ENCODE data around the gene ASB8.

ASB8 gene, protein sequence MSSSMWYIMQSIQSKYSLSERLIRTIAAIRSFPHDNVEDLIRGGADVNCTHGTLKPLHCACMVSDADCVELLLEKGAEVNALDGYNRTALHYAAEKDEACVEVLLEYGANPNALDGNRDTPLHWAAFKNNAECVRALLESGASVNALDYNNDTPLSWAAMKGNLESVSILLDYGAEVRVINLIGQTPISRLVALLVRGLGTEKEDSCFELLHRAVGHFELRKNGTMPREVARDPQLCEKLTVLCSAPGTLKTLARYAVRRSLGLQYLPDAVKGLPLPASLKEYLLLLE

DNA sequence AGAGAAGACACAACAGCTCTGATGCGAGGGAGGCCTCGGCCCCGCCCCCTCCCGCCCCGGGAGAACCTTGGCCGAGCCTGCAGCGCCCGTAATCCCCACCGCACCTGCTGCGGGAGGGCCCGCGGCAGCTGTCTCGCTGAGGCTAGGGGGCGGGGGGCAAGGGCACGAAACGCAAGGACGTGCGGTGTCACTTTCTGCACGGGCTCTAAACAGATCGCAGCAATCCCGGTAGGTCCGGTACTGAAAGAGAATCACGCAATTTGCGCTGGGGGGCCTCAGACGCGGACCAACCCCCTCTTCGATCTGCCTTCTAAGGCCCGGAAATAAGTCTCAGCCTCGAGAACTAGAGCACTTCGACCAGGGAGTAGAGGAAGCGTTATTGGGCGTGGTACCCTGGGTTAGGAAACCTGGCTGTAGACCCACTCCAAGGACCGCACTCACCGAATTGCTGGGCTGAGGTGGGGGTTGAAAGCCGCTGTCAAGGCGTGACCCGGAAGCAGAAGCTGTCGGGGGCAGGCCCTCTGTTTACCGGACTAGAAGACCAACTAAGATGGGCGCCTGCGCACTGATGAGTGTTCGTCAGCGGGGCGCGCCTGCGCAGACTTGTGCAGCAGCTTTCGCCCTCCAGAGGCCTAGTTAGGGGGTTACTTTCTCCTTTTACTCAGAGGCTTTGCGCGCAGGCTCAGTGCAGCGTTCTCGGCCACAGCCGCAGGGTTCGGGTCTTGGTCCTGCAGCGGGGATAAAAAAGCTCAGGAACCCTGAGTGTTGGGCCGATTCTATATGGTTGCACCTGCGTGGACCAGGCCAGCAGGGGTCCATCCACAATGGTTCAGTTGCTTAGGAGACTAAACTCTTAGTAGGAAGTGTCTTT, at the start of gene ASB8:
Gene ASB8 (minus strand): TSS at position 498 of the 871 bp plus-strand sequence. CDS start 4,019 bp downstream, outside the sequence.
- DNase-seq = peak; percentile 91

DNA sequence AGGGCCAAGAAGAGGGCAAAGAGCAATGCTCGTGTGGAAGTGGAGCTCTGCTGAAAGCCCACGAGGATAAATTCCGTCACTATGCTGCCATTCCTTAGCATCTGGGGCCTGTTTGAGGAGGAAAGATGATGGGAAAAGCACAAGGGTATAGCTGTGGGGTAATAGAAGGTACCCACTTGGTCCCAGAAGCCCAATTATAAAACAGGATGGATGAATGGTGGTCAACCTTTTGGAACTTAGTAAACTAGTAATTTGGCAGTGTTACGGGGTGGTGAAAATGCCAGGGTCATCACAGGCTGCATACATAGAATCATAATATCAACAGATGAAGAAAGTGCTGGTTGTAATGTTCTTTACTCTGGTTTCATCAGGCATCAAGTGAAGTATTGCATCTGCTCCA, 45.9 kb upstream of the ASB8 start, which contains the start of gene OR10AD1:
Gene OR10AD1 (minus strand): TSS at position 101 of the 400 bp plus-strand sequence. CDS start 0 bp downstream, at position 101.
- DNase-seq = no peak

DNA sequence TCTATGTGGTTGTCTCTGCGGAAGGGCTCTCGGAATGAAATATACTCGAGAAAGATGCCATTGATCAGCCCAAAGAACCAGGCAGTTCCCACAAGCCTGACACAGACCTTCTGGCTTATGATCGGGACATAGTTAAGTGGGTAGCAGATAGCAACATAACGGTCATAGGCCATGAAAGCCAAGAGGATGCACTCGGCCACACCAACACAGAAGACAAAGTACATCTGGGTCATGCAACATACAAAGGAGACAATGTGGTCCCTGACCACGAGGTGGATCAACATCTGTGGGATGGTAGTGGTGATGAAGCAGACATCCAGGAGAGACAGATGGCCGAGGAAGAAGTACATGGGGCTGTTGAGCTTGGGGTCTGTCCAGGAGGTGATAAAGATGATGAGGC, 45.5 kb upstream of the ASB8 start:
- DNase-seq = no peak

DNA sequence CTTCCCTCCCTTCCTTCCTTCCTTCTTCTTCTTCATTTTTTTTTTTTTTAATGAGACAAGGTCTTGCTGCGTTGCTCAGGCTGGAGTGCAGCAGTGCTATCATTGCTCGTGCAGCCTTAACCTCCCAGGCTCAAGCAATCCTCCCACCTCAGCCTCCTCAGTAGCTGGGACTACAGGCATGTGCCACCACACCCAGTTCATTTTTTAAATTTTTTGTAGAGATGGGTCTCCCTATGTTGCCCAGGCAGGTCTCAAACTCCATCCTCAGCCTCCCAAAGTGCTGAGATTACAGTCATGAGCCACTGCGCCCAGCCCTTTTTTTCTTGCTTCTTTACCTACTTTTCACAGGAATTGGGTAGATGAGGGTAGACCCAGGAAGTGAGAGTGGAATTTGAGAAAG, 44.2 kb upstream of the ASB8 start:
- no peak for DNase-seq

DNA sequence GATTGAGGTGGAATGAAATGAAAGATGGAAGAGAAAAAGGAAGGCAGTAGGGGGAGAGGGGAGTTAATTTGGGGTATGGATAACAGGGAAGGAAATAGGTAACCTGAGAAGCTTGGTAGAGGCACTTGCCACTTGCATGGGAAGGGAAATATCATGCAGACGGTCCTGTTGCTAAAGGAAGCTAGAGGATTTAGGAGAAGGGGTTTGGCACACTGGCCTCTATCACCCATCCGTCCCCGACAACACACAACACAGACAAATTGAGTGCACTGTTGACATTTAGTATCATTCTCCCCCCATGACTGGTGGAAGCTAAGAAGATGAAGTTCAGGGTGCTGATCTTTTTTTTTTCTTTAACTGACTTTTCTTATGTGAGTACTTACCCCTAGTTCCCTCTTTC, 43.8 kb upstream of the ASB8 start:
- no peak for DNase-seq

DNA sequence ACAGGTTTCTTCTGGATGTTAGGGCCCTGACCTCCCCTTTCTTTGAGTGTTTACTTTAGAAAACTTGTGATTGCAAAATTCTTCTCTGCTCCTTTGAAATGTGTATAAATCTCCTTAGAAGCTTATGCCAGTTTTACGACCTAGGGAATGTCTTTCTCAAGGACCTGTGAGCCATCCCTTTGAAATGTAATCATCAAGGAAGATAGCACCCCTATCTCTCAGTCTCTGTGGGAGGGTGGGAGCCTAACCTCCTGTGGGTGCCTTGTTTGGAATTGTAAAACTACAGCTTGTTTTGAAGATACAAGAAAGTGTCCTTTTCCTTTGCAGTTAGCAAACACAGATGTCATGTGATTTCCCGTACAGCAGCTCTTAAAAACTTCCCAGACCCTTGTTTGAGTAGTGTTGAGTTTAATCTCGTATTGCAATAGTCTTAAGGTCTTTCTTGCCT, 42.5 kb upstream of the ASB8 start:
- DNase-seq = no peak

DNA sequence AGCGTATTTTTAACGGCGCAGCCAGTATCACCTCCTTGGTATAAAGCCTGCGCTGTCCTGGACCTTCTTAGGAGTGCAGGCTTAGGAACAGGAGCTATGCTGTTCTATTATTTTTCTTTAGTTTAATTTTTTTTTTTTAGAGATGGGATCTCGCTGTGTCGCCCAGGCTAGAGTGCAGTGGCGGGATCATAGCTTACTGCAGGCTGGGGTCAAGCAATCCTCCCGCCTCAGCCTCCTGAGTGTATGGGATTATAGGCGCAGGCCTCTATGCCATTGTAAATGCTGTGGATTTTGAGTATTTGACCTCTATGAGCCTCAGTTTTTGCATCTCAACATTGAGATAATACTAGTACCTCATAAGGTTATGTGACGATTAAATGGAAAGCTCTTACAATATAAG, 41.7 kb upstream of the ASB8 start:
- no peak for DNase-seq

DNA sequence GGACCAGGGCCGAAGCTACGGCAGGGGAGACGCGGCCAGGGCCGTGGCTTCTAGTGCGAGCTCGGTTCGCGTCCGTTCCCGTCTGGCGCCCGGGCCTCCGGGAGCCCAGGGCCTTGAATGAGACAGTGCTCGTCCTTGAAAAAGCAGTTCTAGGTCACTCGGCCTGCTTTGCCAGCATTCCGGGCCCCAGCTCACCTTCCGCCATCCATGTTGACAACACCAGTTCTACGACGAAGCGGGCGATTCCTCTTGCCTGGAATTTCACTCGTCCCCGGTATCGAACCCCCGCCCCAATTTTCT, 41.3 kb upstream of the ASB8 start:
- DNase-seq = no peak

DNA sequence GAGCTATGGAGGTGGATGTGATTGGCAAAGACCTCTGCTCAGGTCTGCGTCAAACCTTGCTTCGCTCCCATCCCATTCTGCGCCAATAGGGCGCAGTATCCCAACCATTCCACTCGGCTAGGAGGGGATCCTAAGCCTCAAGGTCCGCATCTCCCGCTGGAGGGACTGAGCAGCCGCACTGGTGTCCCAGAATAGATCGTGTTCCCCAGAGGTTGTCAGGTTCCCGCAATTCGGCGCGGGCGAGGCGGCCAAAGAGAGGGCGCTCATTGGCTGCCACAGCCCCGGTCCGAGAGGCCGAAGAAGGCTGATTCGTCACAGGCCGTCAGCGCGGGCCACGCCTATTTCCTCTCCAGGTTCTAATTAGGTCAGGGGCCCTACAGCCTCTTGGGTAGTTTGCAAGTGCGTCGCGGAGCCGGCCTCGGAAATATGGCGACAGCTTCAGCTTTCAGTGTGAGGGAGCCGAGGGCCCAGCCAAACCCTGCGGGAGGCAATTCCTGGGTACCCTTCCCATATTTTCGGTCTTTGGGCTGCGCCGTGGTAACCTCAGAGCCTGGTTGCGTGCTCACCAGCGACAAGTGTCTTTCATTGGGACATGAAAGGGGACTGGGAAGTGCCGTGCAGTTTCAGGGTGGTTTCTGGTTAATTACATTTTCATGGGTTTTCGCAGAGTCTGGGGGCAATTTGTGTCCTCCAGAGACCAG, 40.8 kb upstream of the ASB8 start:
- DNase-seq = peak; percentile 52

DNA sequence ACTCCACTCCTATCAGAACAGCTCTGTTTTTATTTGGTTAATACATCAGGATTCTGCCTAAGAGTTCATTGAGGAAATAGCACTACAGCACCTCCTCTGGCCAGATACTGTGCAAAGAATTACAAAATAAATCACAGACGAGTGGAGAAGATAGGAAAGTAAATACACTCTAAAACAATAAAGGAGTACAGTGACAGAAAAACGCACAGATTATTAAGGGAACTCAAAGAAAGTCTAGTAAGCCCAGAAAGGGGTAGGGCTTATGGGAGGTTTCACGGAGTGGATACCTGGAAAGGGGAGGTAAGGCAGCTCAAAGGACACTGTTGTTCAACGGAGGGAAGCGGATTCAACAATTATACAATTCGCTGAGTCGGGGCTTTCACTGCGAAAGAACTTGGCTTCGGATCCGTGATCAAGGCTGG, 40.2 kb upstream of the ASB8 start:
- no peak for DNase-seq

DNA sequence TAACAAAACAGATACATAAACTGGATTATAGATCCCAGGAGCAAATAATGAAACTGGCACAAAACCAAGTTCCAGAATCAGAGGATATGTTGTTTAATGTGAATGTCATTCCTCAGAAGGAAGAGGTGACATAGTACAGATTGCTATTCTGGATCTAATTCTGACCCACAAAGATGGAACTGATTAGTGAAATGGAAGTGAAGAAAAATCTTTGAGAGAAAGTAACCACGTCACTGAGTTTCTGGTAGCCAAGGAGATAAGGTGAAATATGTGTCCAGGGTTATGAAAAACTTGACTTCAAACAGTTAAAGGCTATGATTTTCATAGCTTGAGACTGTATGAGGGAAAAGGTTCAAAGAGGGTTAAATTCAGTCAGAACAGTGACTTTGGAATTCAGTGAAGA, 37.5 kb upstream of the ASB8 start:
- DNase-seq = no peak

DNA sequence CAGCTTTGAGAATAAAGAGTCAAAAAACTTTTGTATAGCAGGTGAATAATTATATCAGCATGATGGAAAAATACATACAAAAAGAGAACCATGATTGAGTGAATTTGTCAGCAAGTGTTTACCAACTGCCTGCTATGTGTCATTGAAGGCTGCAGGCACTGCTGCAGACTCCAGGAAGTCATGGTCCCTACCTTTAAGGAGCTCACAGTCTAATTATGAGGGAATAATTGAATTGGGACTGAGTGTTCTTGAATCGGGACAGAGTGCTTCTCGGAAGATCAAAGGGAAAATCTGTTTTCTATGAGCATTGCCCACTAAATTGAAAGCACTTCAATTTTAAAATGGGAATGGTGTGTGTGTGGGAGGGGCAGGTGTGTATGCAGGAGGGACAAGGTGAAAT, 36.3 kb upstream of the ASB8 start:
- DNase-seq = no peak

DNA sequence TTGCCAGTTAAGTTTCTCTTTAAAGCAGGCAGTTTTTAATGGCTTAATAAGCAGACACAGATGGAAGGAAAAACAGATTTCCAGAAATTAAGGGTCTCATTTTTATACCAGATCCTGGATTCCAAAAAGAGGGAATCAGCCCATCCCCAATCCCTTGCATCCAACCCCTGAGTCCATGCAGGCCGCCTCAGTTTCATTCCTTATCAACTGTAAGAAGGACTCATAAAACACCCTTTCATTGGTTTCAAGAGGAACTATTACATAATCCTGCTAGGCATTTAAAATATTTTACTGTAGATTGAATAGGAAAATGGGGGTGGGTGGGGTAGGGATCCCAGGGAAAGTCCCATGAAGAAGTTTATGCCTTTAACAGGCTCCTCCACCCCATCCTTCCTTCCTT, 35.5 kb upstream of the ASB8 start:
- no peak for DNase-seq

DNA sequence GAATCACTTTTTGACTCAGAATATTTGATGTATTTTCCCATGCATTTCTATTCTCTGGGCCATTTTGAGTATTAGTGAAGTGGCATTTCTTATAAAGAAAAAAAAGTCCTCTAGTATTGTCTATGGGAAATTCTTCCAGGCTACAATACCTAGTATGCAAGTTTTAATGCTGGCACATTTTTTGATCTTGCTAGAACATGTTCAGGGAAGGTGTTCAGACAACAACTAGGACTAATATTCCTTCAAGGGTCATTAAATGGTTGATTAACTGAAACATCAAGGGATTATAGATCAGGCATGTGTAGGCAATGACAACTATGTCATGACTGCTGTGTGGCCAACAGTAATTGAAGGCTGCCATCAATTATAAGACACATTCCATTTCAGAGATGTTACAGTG, 33.8 kb upstream of the ASB8 start:
- DNase-seq = no peak

DNA sequence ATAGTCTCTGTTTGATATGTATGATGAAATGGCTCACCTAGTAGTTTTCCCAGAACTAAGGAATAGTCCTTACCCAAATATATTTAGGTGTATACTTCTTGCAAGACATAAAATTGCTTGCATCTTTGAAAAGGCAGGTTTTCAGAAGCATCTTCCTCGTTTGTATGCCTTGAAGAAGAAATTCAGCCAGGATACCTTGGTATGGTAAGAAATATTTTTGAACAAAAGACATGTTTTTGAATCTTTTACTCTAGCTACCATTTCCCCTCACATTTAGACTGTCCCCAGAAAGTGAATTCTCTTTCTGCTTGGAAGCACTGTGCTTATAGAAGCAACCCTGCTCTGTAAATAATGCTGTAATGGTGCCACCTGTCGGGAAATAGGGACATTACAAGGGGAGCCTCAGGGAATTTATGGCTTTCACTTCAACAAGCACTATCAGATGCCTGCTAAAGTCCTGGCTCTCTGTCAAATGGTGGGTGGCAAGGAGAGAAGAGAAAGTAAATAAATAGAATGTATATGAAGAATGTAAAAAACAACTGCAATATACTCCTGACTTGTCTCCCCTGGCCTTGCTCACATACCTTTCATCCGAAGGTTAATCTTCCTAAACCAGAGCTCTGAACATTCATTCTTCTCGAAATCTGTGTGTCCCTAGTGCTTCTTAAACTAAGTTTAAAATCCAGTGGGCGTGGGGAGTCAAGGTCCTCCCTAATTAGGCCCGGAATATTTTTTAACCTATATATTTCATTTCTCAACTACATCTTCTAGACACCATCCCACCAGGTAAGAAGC, 32.2 kb upstream of the ASB8 start:
- DNase-seq = no peak

DNA sequence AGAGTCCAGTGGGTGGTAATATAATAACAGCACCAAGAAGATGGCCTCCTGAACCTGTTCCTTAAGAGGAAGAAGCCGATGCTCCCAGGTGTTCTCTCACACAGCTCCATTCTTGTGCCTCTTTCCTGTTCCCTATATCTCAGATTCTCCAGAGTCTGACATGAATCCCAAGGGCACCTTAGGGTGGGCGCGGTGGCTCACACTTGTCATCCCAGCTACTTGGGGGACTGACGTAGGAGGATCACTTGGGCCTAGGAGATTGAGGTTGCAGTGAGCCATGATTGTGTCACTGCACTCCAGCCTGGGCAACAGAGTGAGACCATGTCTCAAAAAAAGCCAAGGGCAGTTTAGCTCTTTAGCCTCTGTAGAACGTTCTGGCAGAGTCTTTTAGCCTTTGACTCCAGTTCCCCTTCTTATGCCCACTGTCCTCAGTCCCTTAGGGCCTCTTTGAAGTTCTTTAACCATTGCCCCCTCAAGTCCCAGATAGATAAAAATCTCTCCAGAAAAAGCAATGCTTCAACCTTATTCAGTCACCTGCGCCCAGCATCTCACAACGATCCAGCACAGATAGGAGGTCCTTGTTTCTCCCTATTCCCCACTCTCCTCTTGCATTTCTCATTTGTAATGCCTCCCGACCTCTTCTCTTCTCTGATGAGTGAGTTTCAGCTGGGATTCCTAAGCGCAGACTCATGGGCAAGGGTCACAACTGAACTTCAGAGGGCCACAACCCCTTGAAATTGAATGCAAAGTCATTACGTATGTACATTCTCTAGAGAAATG, 30.8 kb upstream of the ASB8 start:
- no peak for DNase-seq

DNA sequence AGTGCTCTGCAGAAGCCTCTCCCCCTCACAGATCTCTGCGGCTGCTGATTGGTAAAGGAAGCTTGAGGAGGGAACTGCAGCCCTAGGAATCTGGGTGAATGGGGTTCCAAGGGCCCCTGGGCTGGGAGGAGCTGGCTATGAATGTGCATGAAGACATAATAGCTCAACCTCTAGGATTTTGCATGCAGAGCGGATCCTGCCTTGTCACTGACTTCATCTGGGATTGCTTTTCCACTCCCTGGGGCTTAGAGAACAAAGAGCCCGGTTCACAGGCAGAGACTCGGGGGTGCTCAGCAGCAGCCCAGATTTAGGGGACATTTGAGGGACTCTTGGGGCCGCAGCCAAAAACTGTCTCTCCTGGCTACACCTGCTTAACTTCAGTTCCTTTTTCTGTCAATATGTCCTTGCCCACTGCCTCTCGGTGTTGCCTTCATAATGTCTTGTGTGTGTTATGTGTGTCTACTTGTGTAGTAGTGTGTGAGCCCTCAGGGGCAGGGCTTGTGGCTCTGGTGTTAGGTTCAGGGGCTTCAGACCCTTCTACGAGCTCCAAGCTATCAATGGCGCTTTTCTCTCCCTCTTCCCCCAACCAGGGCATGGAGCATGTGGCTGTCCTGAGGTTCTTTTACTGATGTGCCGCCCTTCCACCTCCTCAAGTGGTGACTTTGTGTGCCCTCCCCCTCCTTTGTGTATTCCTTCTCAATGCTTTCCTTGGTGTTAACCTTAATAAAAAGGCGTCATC, 28.0 kb upstream of the ASB8 start:
- no peak for DNase-seq

DNA sequence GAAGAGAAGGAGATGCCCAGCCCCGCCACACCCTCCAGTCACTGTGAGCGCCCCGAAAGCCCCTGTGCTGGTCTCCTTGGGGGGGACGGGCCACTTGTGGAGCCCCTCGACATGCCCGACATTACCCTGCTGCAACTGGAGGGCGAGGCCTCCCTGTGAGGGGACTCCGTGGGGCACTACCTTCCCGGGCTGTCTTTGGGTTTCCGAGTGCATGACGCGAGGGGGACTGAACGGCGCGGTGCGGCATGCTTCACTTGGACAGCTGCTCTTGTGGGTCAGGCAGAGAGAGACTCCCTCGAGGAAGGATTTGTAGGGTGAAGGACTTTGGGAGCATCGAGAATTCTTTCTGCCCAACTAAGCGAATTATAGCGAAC, 27.2 kb upstream of the ASB8 start:
- DNase-seq = no peak

DNA sequence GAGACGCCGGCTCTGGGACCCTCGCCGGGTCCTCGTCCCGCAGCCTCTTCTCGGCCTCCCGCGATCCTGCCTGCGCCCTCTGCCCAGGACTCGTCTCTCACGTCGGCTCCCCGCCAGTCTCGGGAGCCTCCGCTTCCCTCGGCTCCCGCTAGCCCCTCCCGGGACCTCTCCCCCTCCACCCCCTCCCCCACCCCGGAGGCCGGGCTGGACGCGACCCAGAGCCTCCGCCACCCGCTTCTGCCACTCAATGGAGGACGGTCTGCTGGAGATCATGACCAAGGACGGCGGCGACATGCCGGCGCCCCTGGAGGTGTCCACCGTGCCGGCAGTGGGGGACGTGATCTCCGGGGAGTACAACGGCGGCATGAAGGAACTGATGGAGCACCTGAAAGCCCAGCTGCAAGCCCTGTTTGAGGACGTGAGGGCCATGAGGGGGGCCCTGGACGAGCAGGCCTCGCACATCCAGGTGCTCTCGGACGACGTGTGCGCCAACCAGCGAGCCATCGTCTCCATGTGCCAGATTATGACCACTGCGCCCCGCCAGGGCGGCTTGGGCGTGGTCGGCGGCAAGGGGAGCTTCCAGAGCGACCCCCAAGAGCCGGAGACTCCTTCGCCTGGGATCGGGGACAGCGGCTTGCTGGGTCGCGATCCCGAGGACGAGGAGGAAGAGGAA, 26.7 kb upstream of the ASB8 start:
- no peak for DNase-seq

DNA sequence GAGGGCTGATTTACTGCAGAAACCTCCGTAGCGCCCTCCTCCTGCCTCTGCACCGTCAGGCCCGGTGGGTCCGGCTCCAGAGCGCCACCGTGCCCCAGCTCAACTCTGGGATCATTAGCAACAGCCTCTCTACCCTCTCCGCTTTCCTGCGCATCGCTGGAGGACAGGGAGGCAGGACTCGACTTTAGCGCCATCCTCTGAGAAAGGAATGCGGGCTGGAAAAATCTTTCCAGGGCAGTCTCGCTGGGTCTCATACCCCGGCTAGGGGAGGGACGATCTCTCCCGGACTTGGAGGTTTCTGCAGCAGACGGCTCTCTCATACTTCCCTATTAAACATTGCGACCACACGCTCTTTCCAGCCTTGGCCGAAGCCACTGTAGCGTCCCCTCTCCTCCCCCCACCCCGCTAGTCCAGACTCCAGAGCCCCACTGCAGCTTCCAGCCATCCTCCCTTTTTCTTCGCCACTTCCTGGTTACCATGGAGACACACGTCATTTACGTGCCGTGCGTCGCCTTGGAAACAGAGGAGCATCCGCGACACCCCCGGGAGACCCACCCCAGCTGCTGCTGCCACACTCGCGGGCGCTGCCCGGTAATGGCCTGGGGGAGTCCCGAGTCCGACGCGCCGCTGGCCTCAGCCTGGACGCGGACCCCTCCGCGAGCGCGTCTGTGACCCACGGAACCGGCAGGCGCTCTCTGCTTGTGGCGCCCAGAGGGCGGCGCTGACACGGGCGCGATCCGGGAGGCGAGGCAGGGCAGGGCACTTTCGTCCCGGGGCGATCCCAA, 26.0 kb upstream of the ASB8 start, which contains the start of gene CCDC184:
Gene CCDC184 (plus strand): TSS at position 554 of the 785 bp plus-strand sequence. CDS start 479 bp downstream, outside the sequence.
- DNase-seq = no peak
